ENCODE results near the gene RHOG. TPM values are rescaled to one million over a fixed set of nuclear protein-coding genes. Genes with fewer than 3 reads are reported as not detected.

Gene RHOG
- total and polyA plus RNA-seq, 11 donors, result 17.9 to 69.1 (median 30.1) TPM

- intact Hi-C loops (cut with DNase I), result no loop called here
- Histone ChIP-seq H3K4me1 (peaks cover 11 to 86% (median 73%) of the 10 kb centered on the region in 12 donors), H3K9me3 (no peaks in the 10 kb centered on the region), H3K4me3 (peak overlapping the region in 3 of 12 donors; percentile 26 to 94 (median 32)), H3K36me3 (peaks cover 0 to 13% (median 0%) of the 10 kb centered on the region in 9 donors), H3K27ac (peak overlapping the region in 10 of 12 donors; percentile 14 to 98 (median 56)), H3K27me3 (no peaks in the 10 kb centered on the region)
- WGBS, 4 donors, result 54 to 78% (median 63%) methylated on average over 5 of the region's 5 CpGs
- peak; percentile 51 to 84 (median 72) for DNase-seq
- no peak for ATAC-seq
- no peak for TF ChIP-seq POLR2A (IDR thresholded peaks at IDR 0.05)
- no peak for TF ChIP-seq CTCF (IDR thresholded peaks at IDR 0.05)
Observed at GRCh38 chr11:3836903-3837302, 3.9 kb downstream of the RHOG start.

- peaks cover 11 to 95% (median 82%) of the 10 kb centered on the region in 12 donors for H3K4me1 ChIP-seq
- intact Hi-C loops (cut with DNase I), result no loop called here
- peak in 4 of 5 donors; percentile 51 to 74 (median 66) for DNase-seq
- peak overlapping the region in 11 of 12 donors; percentile 11 to 98 (median 61) for H3K27ac ChIP-seq
- H3K27me3 ChIP-seq, result no peaks in the 10 kb centered on the region
- 45 to 69% (median 54%) methylated on average over 4 of the region's 4 CpGs for WGBS, 4 donors
- peaks cover 0 to 21% (median 0%) of the 10 kb centered on the region in 9 donors for H3K36me3 ChIP-seq
- peak overlapping the region in 2 of 12 donors; percentile 15 to 43 for H3K4me3 ChIP-seq
- ATAC-seq, result peak in 2 of 4 donors; percentile 17 to 38
- no peaks in the 10 kb centered on the region for H3K9me3 ChIP-seq
- TF ChIP-seq CTCF (IDR thresholded peaks at IDR 0.05) (no peak), POLR2A (IDR thresholded peaks at IDR 0.05) (no peak)
Observed at GRCh38 chr11:3835751-3836150, 5.0 kb downstream of the RHOG start.

GRCh38 chr11:3834664-3835461 lies 5.9 kb downstream of the RHOG start:
- Histone ChIP-seq H3K4me1 (peaks cover 9 to 98% (median 82%) of the 10 kb centered on the region in 12 donors), H3K36me3 (peaks cover 0 to 30% (median 5%) of the 10 kb centered on the region in 9 donors), H3K27me3 (no peaks in the 10 kb centered on the region), H3K9me3 (no peaks in the 10 kb centered on the region), H3K4me3 (peak overlapping the region in 1 of 12 donors; percentile 43), H3K27ac (peak overlapping the region in 9 of 12 donors; percentile 4 to 98 (median 61))
- ATAC-seq (peak; percentile 17 to 40 (median 26)), DNase-seq (peak in 4 of 5 donors; percentile 62 to 74 (median 66))
- TF ChIP-seq POLR2A (IDR thresholded peaks at IDR 0.05) (no peak), CTCF (IDR thresholded peaks at IDR 0.05) (no peak)
- intact Hi-C loops (cut with DNase I), result no loop called here
- 59 to 72% (median 68%) methylated on average over 7 of the region's 7 CpGs for WGBS, 4 donors

GRCh38 chr11:3834349-3834663 lies 6.5 kb downstream of the RHOG start:
- Histone ChIP-seq H3K36me3 (peaks cover 0 to 35% (median 11%) of the 10 kb centered on the region in 9 donors), H3K27me3 (no peaks in the 10 kb centered on the region), H3K9me3 (no peaks in the 10 kb centered on the region), H3K4me3 (peak overlapping the region in 1 of 12 donors; percentile 43), H3K4me1 (peaks cover 8 to 99% (median 81%) of the 10 kb centered on the region in 12 donors), H3K27ac (peak overlapping the region in 9 of 12 donors; percentile 4 to 98 (median 61))
- WGBS, 4 donors, result 61 to 78% (median 69%) methylated on average over 3 to 4 of the region's 4 CpGs
- DNase-seq (no peak), ATAC-seq (no peak)
- intact Hi-C loops (cut with DNase I), result no loop called here
- no peak for TF ChIP-seq POLR2A (IDR thresholded peaks at IDR 0.05)
- no peak for TF ChIP-seq CTCF (IDR thresholded peaks at IDR 0.05)

Data from heart left ventricle (tissue), 16 donors.